Measurements from ENCODE around the gene DLG1.

- no peak for TF ChIP-seq POLR2AphosphoS5 (IDR thresholded peaks at IDR 0.05)
- TF ChIP-seq REST (IDR thresholded peaks at IDR 0.05; ENCODE audit: borderline replicate concordance), result no peak
Observed at GRCh38 chr3:197002701-197003454, 295.5 kb downstream of the DLG1 start.

Data from neural cell (in vitro differentiated cells).